Caco-2 (cell line): ENCODE data around the gene HID1. TPM values are rescaled to one million over a fixed set of nuclear protein-coding genes. Genes with fewer than 3 reads are reported as not detected.

ENCODE experiments used
- BruUV-seq: library from RNA; stranded (reverse); fragments of 400-500 nt; replicated peaks from 2 replicates; lab custom pipeline; 2021; lab: Mats Ljungman, UMichigan
- CTCF ChIA-PET: fragments of 300-600 bp; sonication (Branson Sonifier 250); formaldehyde crosslinking; loops from one replicate; lab custom pipeline; 2022; ENCODE audit warnings: antibody characterized with exemption; lab: Charles Lee
- POLR2A ChIA-PET: fragments of 300-600 bp; sonication (Branson Sonifier 250); formaldehyde crosslinking; loops from one replicate; lab custom pipeline; 2022; ENCODE audit warnings: antibody characterized with exemption; lab: Charles Lee
- DNase-seq, 2 experiments: peaks; one replicate each; pipeline versions ENCODE4 v3.0.0 to v3.0.0-alpha.2; 2020 to 2022
- H3K27me3 ChIP-seq: replicated peaks from 2 replicates; pipeline ENCODE4 v1.6.0; 2011; ENCODE audit warnings: low read length; ENCODE audit not compliant: control insufficient read depth, insufficient read depth
- H3K36me3 ChIP-seq: 2 replicates; pipeline ENCODE4 v1.5.1; 2011; ENCODE audit warnings: low read length; ENCODE audit not compliant: control insufficient read depth, insufficient read depth
- H3K4me1 ChIP-seq: fragments of 250-450 bp; sonication (Bioruptor Pico); 2 replicates; pipeline ENCODE4 v1.5.1; 2020; ENCODE audit warnings: mild to moderate bottlenecking
- H3K4me3 ChIP-seq: 2 replicates; pipeline ENCODE4 v1.5.1; 2011; ENCODE audit warnings: low read depth, mild to moderate bottlenecking, control low read depth, low read length
- H3K9me3 ChIP-seq: fragments of 250-450 bp; sonication (Bioruptor Pico); 2 replicates; pipeline ENCODE4 v1.5.1; 2020; ENCODE audit warnings: mild to moderate bottlenecking, moderate library complexity
- H3K27ac Mint-ChIP-seq: one replicate; pipeline ENCODE4 v1.8.0; 2022; ENCODE audit warnings: mixed read lengths; ENCODE audit not compliant: unreplicated experiment
- H3K27me3 Mint-ChIP-seq: one replicate; pipeline ENCODE4 v1.8.0; 2022; ENCODE audit warnings: mixed read lengths; ENCODE audit not compliant: insufficient read depth, unreplicated experiment
- H3K36me3 Mint-ChIP-seq: one replicate; pipeline ENCODE4 v1.8.0; 2022; ENCODE audit warnings: mild to moderate bottlenecking, mixed read lengths; ENCODE audit not compliant: insufficient read depth, unreplicated experiment
- H3K4me1 Mint-ChIP-seq: one replicate; pipeline ENCODE4 v1.8.0; 2022; ENCODE audit warnings: low read depth, mixed read lengths; ENCODE audit not compliant: unreplicated experiment
- H3K4me3 Mint-ChIP-seq: one replicate; pipeline ENCODE4 v1.8.0; 2022; ENCODE audit warnings: mild to moderate bottlenecking, moderate library complexity, mixed read lengths; ENCODE audit not compliant: unreplicated experiment
- H3K9me3 Mint-ChIP-seq: one replicate; pipeline ENCODE4 v1.8.0; 2022; ENCODE audit warnings: mixed read lengths; ENCODE audit not compliant: unreplicated experiment
- CTCF ChIP-seq, 2 experiments: fragments of 200-600 bp in 1 of 2; IDR thresholded peaks; 1 replicate in 1 of 2; 2 replicates in 1 of 2; pipeline versions ENCODE4 v1.5.1 to v1.8.0; 2011 to 2022; ENCODE audit warnings: antibody characterized with exemption in 1 of 2, control low read depth in 1 of 2, inconsistent platforms in 1 of 2, low read depth in 1 of 2, low read length in 1 of 2, mild to moderate bottlenecking in 1 of 2, moderate library complexity in 1 of 2; ENCODE audit not compliant: insufficient read depth in 1 of 2, severe bottlenecking in 1 of 2, unreplicated experiment in 1 of 2
- intact Hi-C: fragments of 100-400 bp; cut with micrococcal nuclease; formaldehyde crosslinking; loops from one replicate; pipeline ENCODE4 v1.10.0; 2022; ENCODE audit not compliant: unreplicated experiment
- total RNA-seq: library from RNA; stranded (reverse); gene quantifications from 2 replicates; pipeline ENCODE4 v1.2.3, GENCODE V29; 2022

The HID1 gene
- total RNA-seq, 1 experiment from 2014 or later, result 29.8 TPM

- ChIA-PET POLR2A (interaction anchor here (0.7 to 2.4 kb wide), 12 partner anchors 12 to 251 kb away, joined by 3 to 33 read pairs (median 6); partner anchors contain the start of genes CDR2L, FDXR and HID1), CTCF (interaction anchor here (0.9 to 3.6 kb wide), 15 partner anchors 13 to 139 kb away, joined by 3 to 86 read pairs (median 10); partner anchors contain the start of genes CDR2L, FDXR, HID1 and OTOP2)
- H3K27me3 ChIP-seq, result no peaks in the 10 kb centered on the region
- peak overlapping the region; percentile 84; the same call in 1 of the 2 replicates for H3K4me3 ChIP-seq
- H3K27ac Mint-ChIP-seq, result peak overlapping the region; percentile 84
- no peak for DNase-seq
- no peak for TF ChIP-seq CTCF (IDR thresholded peaks at IDR 0.05; ENCODE audit: insufficient read depth in 1 of 2, low read depth in 1 of 2, low read length in 1 of 2, severe bottlenecking in 1 of 2, unreplicated experiment in 1 of 2)
- H3K4me1 Mint-ChIP-seq, result peaks cover 29% of the 10 kb centered on the region
- no peaks in the 10 kb centered on the region for H3K9me3 ChIP-seq
- no peaks in the 10 kb centered on the region for H3K9me3 Mint-ChIP-seq
- peaks cover 3% of the 10 kb centered on the region; the same call in 1 of the 2 replicates for H3K4me1 ChIP-seq
- peaks cover 29% of the 10 kb centered on the region for H3K36me3 Mint-ChIP-seq
- H3K27me3 Mint-ChIP-seq, result no peaks in the 10 kb centered on the region
- BruUV-seq, result no TSS peak
- peak overlapping the region; percentile 82 for H3K4me3 Mint-ChIP-seq
- H3K36me3 ChIP-seq, result no peaks in the 10 kb centered on the region; the same call in 1 of the 2 replicates
- intact Hi-C loops, result loop anchor here (1.0 to 2.0 kb wide), 3 partner anchors 21 to 50 kb away; no protein-coding TSS in a partner anchor
Measured at GRCh38 chr17:75011401-75012095, 39.0 kb upstream of the HID1 start.

- Histone ChIP-seq H3K4me3 (no peak overlapping the region), H3K36me3 (no peaks in the 10 kb centered on the region), H3K27me3 (no peaks in the 10 kb centered on the region), H3K9me3 (no peaks in the 10 kb centered on the region), H3K4me1 (peaks cover 3% of the 10 kb centered on the region; the same call in 1 of the 2 replicates)
- ChIA-PET CTCF (interaction anchor here (0.9 to 3.6 kb wide), 7 partner anchors 13 to 102 kb away, joined by 3 to 86 read pairs (median 10); partner anchors contain the start of genes CDR2L and HID1), POLR2A (interaction anchor here (1.3 to 2.4 kb wide), 2 partner anchors 24 to 38 kb away, joined by 4 to 29 read pairs; partner anchors contain the start of gene HID1)
- Mint-ChIP-seq H3K36me3 (peaks cover 23% of the 10 kb centered on the region), H3K9me3 (no peaks in the 10 kb centered on the region), H3K4me3 (no peak overlapping the region), H3K27ac (no peak overlapping the region), H3K4me1 (peaks cover 29% of the 10 kb centered on the region), H3K27me3 (no peaks in the 10 kb centered on the region)
- BruUV-seq, result no TSS peak
- no peak for TF ChIP-seq CTCF (IDR thresholded peaks at IDR 0.05; ENCODE audit: insufficient read depth in 1 of 2, low read depth in 1 of 2, low read length in 1 of 2, severe bottlenecking in 1 of 2, unreplicated experiment in 1 of 2)
- intact Hi-C loops, result no loop called here
- DNase-seq, result peak in 1 of 2 experiments; percentile 54
Measured at GRCh38 chr17:75010683-75011400, 38.3 kb upstream of the HID1 start.
